Measurements from ENCODE around the gene EDIL3.

- no peak for TF ChIP-seq CTCF (IDR thresholded peaks at IDR 0.05 in 4 of 5, conservative IDR thresholded peaks at IDR 0.05 in 1 of 5)
- TF ChIP-seq POLR2A (IDR thresholded peaks at IDR 0.05), result no peak
These were observed 94.0 kb downstream of the EDIL3 start for GRCh38 chr5:84290673-84291072.
